HG03432 (cell line): ENCODE results near the gene CYBC1.
A peak's percentile ranks its signal among the peaks of the same experiment; 100 is the strongest.

Experiments
- ATAC-seq: cut with Tn5 transposase; IDR thresholded peaks from one replicate; pipeline ENCODE4 v1.9.1; 2021; ENCODE audit warnings: mild to moderate bottlenecking, moderate library complexity; ENCODE audit not compliant: unreplicated experiment

The CYBC1 gene

GRCh38 chr17:82449131-82449882, 1.2 kb downstream of the CYBC1 start:
- peak; percentile 56 for ATAC-seq

GRCh38 chr17:82447876-82448275, 2.7 kb downstream of the CYBC1 start:
- ATAC-seq, result no peak

GRCh38 chr17:82446649-82447048, 3.9 kb downstream of the CYBC1 start:
- no peak for ATAC-seq

GRCh38 chr17:82446124-82446523, 4.4 kb downstream of the CYBC1 start:
- no peak for ATAC-seq

- no peak for ATAC-seq
Observed at GRCh38 chr17:82445542-82445941, 5.0 kb downstream of the CYBC1 start.

GRCh38 chr17:82444941-82445521, 5.5 kb downstream of the CYBC1 start:
- ATAC-seq, result no peak

GRCh38 chr17:82444284-82444893, 6.2 kb downstream of the CYBC1 start:
- ATAC-seq, result no peak

- ATAC-seq, result no peak
Observed at GRCh38 chr17:82443465-82444283, 6.9 kb downstream of the CYBC1 start.

GRCh38 chr17:82442643-82443464, 7.7 kb downstream of the CYBC1 start:
- no peak for ATAC-seq

GRCh38 chr17:82441691-82442487, 8.7 kb downstream of the CYBC1 start:
- no peak for ATAC-seq

- no peak for ATAC-seq
Observed at GRCh38 chr17:82440991-82441627, 9.4 kb downstream of the CYBC1 start.

- ATAC-seq, result no peak
Observed at GRCh38 chr17:82440469-82440981, 10.0 kb downstream of the CYBC1 start.

GRCh38 chr17:82439829-82440365, 10.7 kb downstream of the CYBC1 start:
- no peak for ATAC-seq

- ATAC-seq, result no peak
Observed at GRCh38 chr17:82439194-82439828, 11.2 kb downstream of the CYBC1 start.

- no peak for ATAC-seq
Observed at GRCh38 chr17:82438401-82439193, 12.0 kb downstream of the CYBC1 start.

- no peak for ATAC-seq
Observed at GRCh38 chr17:82437325-82437668, 13.3 kb downstream of the CYBC1 start.

GRCh38 chr17:82436601-82437324, 13.8 kb downstream of the CYBC1 start:
- ATAC-seq, result no peak
